ENCODE results near the gene SGK1.

- TF ChIP-seq, protein P1, sequence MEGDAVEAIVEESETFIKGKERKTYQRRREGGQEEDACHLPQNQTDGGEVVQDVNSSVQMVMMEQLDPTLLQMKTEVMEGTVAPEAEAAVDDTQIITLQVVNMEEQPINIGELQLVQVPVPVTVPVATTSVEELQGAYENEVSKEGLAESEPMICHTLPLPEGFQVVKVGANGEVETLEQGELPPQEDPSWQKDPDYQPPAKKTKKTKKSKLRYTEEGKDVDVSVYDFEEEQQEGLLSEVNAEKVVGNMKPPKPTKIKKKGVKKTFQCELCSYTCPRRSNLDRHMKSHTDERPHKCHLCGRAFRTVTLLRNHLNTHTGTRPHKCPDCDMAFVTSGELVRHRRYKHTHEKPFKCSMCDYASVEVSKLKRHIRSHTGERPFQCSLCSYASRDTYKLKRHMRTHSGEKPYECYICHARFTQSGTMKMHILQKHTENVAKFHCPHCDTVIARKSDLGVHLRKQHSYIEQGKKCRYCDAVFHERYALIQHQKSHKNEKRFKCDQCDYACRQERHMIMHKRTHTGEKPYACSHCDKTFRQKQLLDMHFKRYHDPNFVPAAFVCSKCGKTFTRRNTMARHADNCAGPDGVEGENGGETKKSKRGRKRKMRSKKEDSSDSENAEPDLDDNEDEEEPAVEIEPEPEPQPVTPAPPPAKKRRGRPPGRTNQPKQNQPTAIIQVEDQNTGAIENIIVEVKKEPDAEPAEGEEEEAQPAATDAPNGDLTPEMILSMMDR (IDR thresholded peaks at IDR 0.05): no peak
- no peak for TF ChIP-seq POLR2AphosphoS5 (IDR thresholded peaks at IDR 0.05)
- TF ChIP-seq POLR2A (IDR thresholded peaks at IDR 0.05): no peak
- TF ChIP-seq EP300 (IDR thresholded peaks at IDR 0.05): no peak
Measured at GRCh38 chr6:134122775-134123174, 195.1 kb downstream of the SGK1 start.
